ENCODE data around the gene COPZ2.
"Not testable (repeated sequence)": the region's sequence is repeated elsewhere in the genome, so short reads cannot be mapped to it uniquely, and the experiment has no call there.

- not testable (repeated sequence) for TF ChIP-seq CTCF (conservative IDR thresholded peaks at IDR 0.05; ENCODE audit: low read depth, low read length); EZH2 (IDR thresholded peaks at IDR 0.05; ENCODE audit: borderline replicate concordance, low read depth, low read length, poor library complexity, severe bottlenecking)
Measured at GRCh38 chr17:47988445-47988844, 49.2 kb downstream of the COPZ2 start.
